Purkinje cell (primary cell): ENCODE results near the gene MTMR8. TPM values are rescaled to one million over a fixed set of nuclear protein-coding genes. Genes with fewer than 3 reads are reported as not detected.

ENCODE experiments used
- polyA plus RNA-seq: library from polyadenylated mRNA; unstranded; fragments of >200 nt; fragmentation: Nextera tagmentation; gene quantifications from 2 replicates; pipeline ENCODE4 v1.2.1, GENCODE V29; 2014

MTMR8 gene
- 0.15 TPM in 1 of 2 replicates, not detected in the other for polyA plus RNA-seq

DNA sequence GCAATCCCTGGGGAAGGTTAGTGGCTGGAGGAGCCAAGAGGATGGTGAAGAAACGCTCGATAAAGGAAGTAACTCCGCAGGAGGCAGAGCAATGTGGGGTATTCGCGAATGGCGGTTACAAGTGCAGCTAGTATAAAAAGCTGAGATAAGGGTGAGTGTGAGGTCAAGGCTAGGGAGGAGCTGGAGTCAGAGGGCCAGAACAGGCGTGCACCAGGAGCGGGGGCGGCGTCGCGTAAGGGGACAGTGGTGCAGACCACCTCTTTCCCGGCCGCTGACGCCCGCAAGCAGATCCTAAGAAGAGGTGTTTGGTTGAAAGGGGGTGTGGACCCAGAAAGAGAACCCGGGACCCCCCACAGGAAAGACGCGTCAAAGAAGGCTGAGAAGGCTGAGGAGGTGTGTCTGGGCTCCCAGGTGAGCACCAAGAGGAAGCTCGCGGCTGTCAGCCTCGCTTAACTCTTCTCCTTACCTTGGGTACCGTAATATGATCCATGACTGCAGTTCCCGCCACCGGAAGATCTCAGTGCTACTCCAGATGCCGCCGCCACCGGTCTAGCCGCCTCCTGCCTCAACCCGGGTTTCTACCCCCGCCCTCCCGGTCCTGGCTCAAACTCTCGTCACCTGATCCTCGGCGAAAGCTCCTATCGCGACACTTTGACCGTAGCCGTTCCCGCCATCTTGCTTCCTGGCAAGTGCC is at the start of gene MTMR8:
MTMR8 (minus strand) TSS at position 579 of the 694 bp plus-strand sequence; CDS start at position 490, 89 bp downstream.

DNA sequence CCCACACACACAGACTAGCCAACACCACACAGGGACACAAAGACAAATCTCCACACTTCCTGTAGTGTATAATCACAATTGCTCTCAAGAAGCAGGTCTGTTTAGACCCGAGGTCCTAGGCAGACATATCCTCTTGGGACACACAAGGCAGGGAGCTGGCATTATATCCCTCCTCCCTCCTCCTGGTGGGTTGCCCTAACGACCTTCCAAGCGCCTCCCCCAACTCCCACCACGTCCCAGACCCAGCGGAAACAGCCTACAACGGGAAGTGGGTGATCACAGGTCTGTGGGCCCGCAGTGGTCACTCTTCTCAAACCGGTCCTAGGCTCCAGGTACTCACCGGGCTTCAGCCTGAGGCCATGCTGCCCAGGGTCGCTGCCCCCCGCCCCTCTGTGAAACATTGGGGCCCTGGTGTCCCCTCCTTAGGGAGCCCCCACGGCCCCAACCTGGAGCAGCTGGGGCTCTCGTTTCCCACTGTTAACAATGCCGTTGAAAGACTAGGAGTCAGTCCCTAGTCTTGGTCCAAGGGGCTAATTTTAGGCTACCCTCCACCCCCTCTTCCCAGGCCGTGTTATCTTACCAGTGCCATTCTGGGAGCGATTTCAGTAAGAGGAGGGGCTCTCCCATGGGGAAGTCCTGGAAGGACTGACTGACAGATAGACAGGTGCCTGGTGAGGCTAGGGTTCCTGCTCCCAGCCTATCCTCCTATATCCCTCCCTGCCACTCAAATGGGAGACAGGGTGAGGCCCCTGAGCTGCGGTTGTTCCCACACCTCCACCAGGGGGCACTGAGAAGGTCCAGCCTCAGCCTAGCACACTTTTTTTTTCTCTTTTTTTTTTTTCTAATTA is 164.9 kb downstream of the MTMR8 start, which contains the start of gene ASB12:
ASB12 (minus strand) TSS at position 485 of the 848 bp plus-strand sequence. CDS start 4,957 bp downstream, outside the sequence.

Other genes with a start within 250 kb of the MTMR8 start
- 0.36 and 0.62 TPM in 2 replicates for gene AMER1, start 189.7 kb downstream of the MTMR8 start, polyA plus RNA-seq
- not detected in 2 replicates for gene ASB12, start 164.8 kb downstream of the MTMR8 start, polyA plus RNA-seq